ENCODE measurements around the gene PRKAG2. TPM values are rescaled to one million over a fixed set of nuclear protein-coding genes. Genes with fewer than 3 reads are reported as not detected.
A peak's percentile ranks its signal among the peaks of the same experiment; 100 is the strongest.

The PRKAG2 gene
- total RNA-seq, 1 donor from 2014 or later: 35.4 TPM

DNA sequence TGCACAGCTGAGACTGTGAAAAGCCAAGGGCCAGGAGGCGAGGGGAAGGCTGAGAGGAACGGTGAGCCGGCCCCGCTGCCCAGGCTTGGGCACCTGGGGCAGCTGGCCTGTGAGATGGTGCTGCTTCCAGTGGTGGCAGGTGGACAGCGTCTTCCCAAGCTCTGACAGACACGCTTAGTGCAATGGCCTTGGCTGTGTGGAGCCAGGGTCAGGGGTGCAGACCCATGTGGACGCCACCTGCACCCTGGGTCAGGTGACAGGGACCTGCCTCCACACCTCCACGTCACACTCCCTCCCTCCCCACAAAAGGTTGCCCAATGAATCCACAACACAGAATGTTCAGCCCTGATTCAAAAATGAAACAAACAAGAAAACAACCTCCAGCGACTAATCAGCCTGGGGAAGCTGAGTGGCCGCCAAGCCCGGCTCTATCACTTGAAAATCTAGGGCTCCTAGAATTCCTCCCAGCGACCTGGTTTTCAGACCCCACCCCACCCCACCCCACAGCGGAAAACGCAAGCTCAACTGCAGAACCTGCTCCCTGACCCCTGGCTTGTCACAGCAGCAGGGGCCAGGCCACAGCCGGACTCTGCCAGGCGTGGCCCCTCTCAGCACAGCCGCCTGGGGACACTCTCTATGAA is 54.3 kb downstream of the PRKAG2 start:
- H3K27ac ChIP-seq: no peak overlapping the region
- DNase-seq (peak; percentile 45), ATAC-seq (peak; percentile 40 to 50)
- intact Hi-C loops (cut with DNase I): no loop called here
- H3K27me3 ChIP-seq (ENCODE audit: low read depth): no peaks in the 10 kb centered on the region
- TF ChIP-seq, protein P1, sequence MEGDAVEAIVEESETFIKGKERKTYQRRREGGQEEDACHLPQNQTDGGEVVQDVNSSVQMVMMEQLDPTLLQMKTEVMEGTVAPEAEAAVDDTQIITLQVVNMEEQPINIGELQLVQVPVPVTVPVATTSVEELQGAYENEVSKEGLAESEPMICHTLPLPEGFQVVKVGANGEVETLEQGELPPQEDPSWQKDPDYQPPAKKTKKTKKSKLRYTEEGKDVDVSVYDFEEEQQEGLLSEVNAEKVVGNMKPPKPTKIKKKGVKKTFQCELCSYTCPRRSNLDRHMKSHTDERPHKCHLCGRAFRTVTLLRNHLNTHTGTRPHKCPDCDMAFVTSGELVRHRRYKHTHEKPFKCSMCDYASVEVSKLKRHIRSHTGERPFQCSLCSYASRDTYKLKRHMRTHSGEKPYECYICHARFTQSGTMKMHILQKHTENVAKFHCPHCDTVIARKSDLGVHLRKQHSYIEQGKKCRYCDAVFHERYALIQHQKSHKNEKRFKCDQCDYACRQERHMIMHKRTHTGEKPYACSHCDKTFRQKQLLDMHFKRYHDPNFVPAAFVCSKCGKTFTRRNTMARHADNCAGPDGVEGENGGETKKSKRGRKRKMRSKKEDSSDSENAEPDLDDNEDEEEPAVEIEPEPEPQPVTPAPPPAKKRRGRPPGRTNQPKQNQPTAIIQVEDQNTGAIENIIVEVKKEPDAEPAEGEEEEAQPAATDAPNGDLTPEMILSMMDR (IDR thresholded peaks at IDR 0.05): no peak
- H3K4me1 ChIP-seq: peaks cover 34% of the 10 kb centered on the region
- H3K9me3 ChIP-seq: no peaks in the 10 kb centered on the region
- no peak overlapping the region for H3K4me3 ChIP-seq
- H3K36me3 ChIP-seq: no peaks in the 10 kb centered on the region

DNA sequence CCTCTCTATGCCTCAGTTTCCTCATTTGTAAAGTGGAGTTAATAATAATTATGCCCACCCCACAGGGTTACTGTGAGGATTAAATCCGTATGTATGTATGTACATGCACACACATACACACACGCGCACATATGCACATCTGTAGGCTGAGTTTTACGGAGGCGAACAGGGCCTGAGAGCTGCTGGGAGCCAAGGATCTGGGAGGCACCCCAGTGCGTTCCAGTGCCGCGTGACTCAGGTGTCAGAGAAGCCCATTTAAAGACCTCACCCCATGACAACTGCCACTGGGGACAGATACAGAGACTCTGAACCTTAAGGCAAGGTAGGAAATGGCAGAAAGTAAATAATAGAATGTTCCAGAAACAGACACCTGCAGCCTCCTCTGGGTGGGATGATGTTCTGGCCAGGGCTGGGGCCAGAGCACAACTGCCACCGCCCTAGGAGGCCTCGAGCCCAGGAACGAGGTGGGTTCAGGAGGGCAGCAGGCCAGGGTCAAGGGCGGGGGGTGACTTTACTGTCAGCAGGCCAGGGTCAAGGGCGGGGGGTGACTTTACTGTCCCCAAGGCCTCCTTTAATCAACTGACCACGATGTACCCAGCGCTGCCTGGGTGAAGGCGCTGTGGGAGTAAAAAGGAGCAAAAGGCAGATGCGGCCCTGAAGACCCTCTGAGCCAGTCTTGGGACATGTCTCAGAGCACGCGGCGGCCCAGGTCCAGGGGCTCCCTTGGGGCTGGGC is 54.9 kb downstream of the PRKAG2 start:
- Histone ChIP-seq H3K27me3 (ENCODE audit: low read depth) (no peaks in the 10 kb centered on the region), H3K36me3 (no peaks in the 10 kb centered on the region), H3K27ac (no peak overlapping the region), H3K4me3 (no peak overlapping the region), H3K9me3 (no peaks in the 10 kb centered on the region), H3K4me1 (peaks cover 34% of the 10 kb centered on the region)
- DNase-seq: peak; percentile 40
- intact Hi-C loops (cut with DNase I): no loop called here
- TF ChIP-seq, protein P1 (IDR thresholded peaks at IDR 0.05): no peak
- ATAC-seq: no peak

DNA sequence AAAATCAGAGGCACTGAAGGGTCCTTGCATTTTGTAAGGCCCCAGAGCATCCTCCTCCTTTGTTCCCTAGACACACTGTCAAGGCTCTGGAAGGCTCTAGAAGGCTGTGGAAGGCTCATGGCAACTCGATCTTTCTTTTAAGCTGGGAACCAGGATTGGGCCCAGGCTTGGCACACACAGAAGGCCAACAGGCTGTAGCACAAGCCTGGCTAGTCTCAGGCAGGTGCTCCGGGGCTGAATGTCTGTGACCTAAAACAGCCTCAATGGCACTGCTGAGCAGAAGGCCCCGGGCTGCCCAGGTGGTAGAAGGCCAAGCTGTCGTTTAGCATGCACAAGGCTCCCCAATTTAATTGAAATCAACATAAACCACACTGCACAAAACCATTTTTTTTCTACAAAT is 55.7 kb downstream of the PRKAG2 start:
- Histone ChIP-seq H3K27ac (no peak overlapping the region), H3K9me3 (no peaks in the 10 kb centered on the region), H3K4me1 (peaks cover 34% of the 10 kb centered on the region), H3K4me3 (no peak overlapping the region), H3K36me3 (no peaks in the 10 kb centered on the region), H3K27me3 (ENCODE audit: low read depth) (no peaks in the 10 kb centered on the region)
- ATAC-seq: no peak
- intact Hi-C loops (cut with DNase I): no loop called here
- TF ChIP-seq, protein P1 (IDR thresholded peaks at IDR 0.05): no peak
- DNase-seq: peak; percentile 23

DNA sequence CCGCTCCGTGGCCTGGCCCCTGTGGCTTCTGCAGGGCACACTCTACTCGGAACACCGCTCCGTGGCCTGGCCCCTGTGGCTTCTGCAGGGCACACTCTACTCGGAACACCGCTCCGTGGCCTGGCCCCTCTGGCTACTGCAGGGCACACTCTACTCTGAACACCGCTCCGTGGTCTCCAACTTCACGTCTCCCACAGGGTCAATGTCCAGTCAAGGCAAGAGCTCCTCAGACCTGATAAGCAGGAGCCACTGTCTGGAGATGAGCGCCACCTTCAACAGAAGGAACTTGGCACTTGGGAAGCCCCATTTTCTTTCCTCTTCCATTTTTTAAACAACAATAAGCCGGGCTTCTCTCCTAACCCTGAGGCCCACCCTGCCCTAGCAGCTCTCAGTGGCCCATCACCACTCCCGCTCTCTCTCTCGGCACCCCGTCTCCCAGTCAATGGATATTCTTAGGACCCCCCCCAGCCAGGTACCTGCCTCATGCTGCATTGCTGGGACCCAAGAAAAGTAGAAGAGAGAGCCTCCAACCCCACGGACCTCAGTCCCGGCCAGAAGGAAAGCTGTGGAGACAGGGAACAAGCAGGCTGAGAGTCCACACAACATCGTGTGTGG is 56.3 kb downstream of the PRKAG2 start:
- DNase-seq (peak; percentile 8), ATAC-seq (no peak)
- Histone ChIP-seq H3K4me1 (peaks cover 31% of the 10 kb centered on the region), H3K36me3 (no peaks in the 10 kb centered on the region), H3K27ac (no peak overlapping the region), H3K4me3 (no peak overlapping the region), H3K27me3 (ENCODE audit: low read depth) (no peaks in the 10 kb centered on the region), H3K9me3 (no peaks in the 10 kb centered on the region)
- intact Hi-C loops (cut with DNase I): no loop called here
- TF ChIP-seq, protein P1 (IDR thresholded peaks at IDR 0.05): no peak

DNA sequence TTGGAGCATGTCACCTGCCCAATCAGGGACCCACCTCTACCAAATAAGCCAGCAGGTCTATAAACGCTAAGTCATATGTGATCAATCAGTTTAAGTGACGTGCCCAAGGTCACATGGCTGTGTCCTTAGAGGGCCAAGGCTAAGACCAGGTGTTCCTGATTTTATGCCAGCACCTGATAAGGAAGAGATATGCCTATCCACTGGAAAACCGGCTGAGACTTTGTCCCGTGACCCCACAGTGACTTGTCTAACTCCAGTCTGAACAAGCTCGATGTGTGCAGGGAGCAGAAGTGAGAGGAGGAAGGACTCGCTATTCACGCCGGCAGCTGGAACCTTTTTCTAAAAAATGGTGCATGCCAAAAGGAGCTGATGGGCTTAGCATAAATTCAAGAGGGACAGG is 57.0 kb downstream of the PRKAG2 start:
- intact Hi-C loops (cut with DNase I): no loop called here
- Histone ChIP-seq H3K4me3 (no peak overlapping the region), H3K27ac (no peak overlapping the region), H3K36me3 (no peaks in the 10 kb centered on the region), H3K27me3 (ENCODE audit: low read depth) (no peaks in the 10 kb centered on the region), H3K9me3 (no peaks in the 10 kb centered on the region), H3K4me1 (peaks cover 25% of the 10 kb centered on the region)
- no peak for ATAC-seq
- no peak for DNase-seq
- TF ChIP-seq, protein P1 (IDR thresholded peaks at IDR 0.05): no peak

Measured in lower lobe of right lung (tissue), 2 donors.